Smooth muscle cell (in vitro differentiated cells): ENCODE results near the gene ZMPSTE24. TPM values are rescaled to one million over a fixed set of nuclear protein-coding genes. Genes with fewer than 3 reads are reported as not detected.
A peak's percentile ranks its signal among the peaks of the same experiment; 100 is the strongest.

Experiments used
- DNase-seq: peaks from one replicate; lab custom pipeline; 2025; ENCODE audit not compliant: unreplicated experiment; lab: John Stamatoyannopoulos, UW
- H2AFZ ChIP-seq: fragments of 200-600 bp; sonication (generic); 2 replicates; pipeline ENCODE4 v1.6.0; 2016; ENCODE audit warnings: antibody characterized with exemption, low read depth, mild to moderate bottlenecking
- H3F3A ChIP-seq: fragments of 200-600 bp; sonication (generic); 2 replicates; pipeline ENCODE4 v1.6.0; 2017; ENCODE audit warnings: antibody characterized with exemption, low read depth
- H3K27ac ChIP-seq: fragments of 200-600 bp; sonication (generic); 2 replicates; pipeline ENCODE4 v1.5.1; 2016; ENCODE audit warnings: low read depth, mild to moderate bottlenecking
- H3K27me3 ChIP-seq: fragments of 200-600 bp; sonication (generic); 2 replicates; pipeline ENCODE4 v1.6.1; 2016; ENCODE audit warnings: low read depth, mild to moderate bottlenecking
- H3K36me3 ChIP-seq: fragments of 200-600 bp; sonication (generic); 2 replicates; pipeline ENCODE4 v1.5.1; 2016; ENCODE audit warnings: low read depth
- H3K4me1 ChIP-seq: fragments of 200-600 bp; sonication (generic); 2 replicates; pipeline ENCODE4 v1.5.1; 2016; ENCODE audit warnings: low read depth
- H3K4me2 ChIP-seq: fragments of 200-600 bp; sonication (generic); 2 replicates; pipeline ENCODE4 v1.6.0; 2016; ENCODE audit warnings: mild to moderate bottlenecking
- H3K4me3 ChIP-seq: fragments of 200-600 bp; sonication (generic); 2 replicates; pipeline ENCODE4 v1.5.1; 2016; ENCODE audit warnings: mild to moderate bottlenecking
- H3K79me2 ChIP-seq: fragments of 200-600 bp; sonication (generic); 2 replicates; pipeline ENCODE4 v1.6.0; 2016; ENCODE audit warnings: low read depth, mild to moderate bottlenecking
- H3K9ac ChIP-seq: fragments of 200-600 bp; sonication (generic); 2 replicates; pipeline ENCODE4 v1.6.0; 2016; ENCODE audit warnings: low read depth
- H3K9me3 ChIP-seq: fragments of 200-600 bp; sonication (generic); replicated peaks from 2 replicates; pipeline ENCODE4 v1.5.1; 2016; ENCODE audit warnings: low read depth
- H4K20me1 ChIP-seq: fragments of 200-600 bp; sonication (generic); 2 replicates; pipeline ENCODE4 v1.6.0; 2016; ENCODE audit warnings: low read depth
- WGBS: methylation state at CpG from one replicate; pipeline ENCODE4 v1.1.7; 2016; ENCODE audit warnings: low lambda C conversion rate; 5-methylcytosine and 5-hydroxymethylcytosine counted together
- polyA plus RNA-seq: library from polyadenylated mRNA; unstranded; fragments of >200 nt; fragmentation: Nextera tagmentation; extraction: Ambion mirVana; gene quantifications from 2 replicates; pipeline ENCODE4 v1.2.1, GENCODE V29; 2016
- total RNA-seq: library from RNA; depleted of rRNA; stranded (reverse); fragments of >200 nt; gene quantifications from 2 replicates; pipeline ENCODE4 v1.2.3, GENCODE V29; 2014
- TF ChIP-seq, protein P1 (sequence below): fragments of 200-600 bp; sonication (generic); IDR thresholded peaks from 2 replicates; pipeline ENCODE4 v1.5.1; 2017; ENCODE audit warnings: borderline replicate concordance, mild to moderate bottlenecking, antibody characterized with exemption; ENCODE audit not compliant: insufficient read depth, poor library complexity, severe bottlenecking

ZMPSTE24 gene
- total and polyA plus RNA-seq, 2 experiments from 2014 or later: 28.8 to 48.9 TPM

DNA sequence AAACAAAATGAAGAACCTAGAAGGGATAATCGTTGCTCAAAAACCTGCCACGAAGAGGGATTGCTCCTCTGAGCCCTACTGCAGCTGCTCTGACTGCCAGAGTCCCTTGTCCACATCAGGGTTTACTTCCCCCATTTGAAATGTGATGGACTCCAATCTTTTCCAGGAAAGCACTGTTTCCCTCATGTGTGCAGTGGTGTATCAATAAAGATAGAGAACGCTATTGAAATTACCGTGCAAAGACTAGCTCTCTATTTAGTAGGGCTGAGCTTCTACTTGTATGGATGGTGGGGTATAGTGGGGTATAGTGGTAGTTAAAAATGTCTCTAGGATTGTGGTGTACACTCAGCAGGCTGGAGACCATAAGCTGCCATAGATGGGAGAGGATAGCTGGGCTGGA is 6.6 kb upstream of the ZMPSTE24 start:
- H3F3A ChIP-seq: no peaks in the 10 kb centered on the region

DNA sequence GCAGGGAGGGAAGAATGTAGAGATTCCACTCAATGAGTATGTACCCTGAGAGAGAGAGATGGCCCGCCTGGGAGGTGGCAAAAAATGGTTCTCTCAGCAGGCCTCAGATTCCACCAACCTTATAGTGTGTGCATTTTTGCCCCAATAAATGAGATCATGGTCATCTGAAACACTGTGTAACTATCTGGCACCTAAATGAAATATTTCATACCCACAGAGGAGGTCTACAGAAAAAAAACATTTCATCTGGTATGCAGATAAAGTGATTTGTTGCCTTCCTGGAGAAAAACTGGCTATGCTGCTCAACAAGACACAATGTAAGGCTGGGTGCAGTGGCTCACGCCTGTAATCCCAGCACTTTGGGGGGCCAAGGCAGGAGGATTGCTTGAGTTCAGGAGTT is 5.4 kb upstream of the ZMPSTE24 start:
- TF ChIP-seq, protein P1, sequence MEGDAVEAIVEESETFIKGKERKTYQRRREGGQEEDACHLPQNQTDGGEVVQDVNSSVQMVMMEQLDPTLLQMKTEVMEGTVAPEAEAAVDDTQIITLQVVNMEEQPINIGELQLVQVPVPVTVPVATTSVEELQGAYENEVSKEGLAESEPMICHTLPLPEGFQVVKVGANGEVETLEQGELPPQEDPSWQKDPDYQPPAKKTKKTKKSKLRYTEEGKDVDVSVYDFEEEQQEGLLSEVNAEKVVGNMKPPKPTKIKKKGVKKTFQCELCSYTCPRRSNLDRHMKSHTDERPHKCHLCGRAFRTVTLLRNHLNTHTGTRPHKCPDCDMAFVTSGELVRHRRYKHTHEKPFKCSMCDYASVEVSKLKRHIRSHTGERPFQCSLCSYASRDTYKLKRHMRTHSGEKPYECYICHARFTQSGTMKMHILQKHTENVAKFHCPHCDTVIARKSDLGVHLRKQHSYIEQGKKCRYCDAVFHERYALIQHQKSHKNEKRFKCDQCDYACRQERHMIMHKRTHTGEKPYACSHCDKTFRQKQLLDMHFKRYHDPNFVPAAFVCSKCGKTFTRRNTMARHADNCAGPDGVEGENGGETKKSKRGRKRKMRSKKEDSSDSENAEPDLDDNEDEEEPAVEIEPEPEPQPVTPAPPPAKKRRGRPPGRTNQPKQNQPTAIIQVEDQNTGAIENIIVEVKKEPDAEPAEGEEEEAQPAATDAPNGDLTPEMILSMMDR: no peak
- WGBS: 90% methylated on average over 2 of the region's 2 CpGs

More for the DNA sequence above, 6.6 kb upstream of the ZMPSTE24 start:
- TF ChIP-seq, protein P1: no peak
- no peak overlapping the region for H2AFZ ChIP-seq
- no peak overlapping the region for H3K4me2 ChIP-seq
- H3K4me3 ChIP-seq: no peak overlapping the region
- no peaks in the 10 kb centered on the region for H3K36me3 ChIP-seq
- H3K9ac ChIP-seq: no peak overlapping the region
- peaks cover 3% of the 10 kb centered on the region for H3K4me1 ChIP-seq
- DNase-seq: no peak
- no peak overlapping the region for H3K27ac ChIP-seq
- 89% methylated on average over 4 of the region's 4 CpGs for WGBS
- H3K27me3 ChIP-seq: no peaks in the 10 kb centered on the region
- no peaks in the 10 kb centered on the region for H4K20me1 ChIP-seq
- H3K9me3 ChIP-seq: no peaks in the 10 kb centered on the region
- peaks cover 12% of the 10 kb centered on the region for H3K79me2 ChIP-seq

DNA sequence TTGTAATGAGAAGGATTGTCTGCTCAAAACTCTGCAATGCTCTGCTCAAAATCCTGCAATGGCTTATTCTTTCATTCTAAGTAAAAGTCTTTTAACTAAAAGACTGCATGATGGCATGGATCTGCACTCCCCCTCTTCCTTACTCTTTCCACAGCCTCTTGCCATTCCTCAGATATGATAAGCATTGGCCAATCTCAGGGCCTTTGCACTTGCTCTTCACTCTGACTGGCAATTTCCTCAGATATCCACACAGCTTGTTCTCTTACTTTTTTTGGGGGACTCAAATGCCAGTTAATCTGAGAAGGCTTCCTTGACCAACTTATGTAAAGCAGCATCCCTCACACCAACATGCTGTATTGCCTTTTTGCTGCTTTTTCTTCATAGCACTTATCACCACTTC is 2.8 kb upstream of the ZMPSTE24 start:
- Histone ChIP-seq H3K27ac (no peak overlapping the region), H3K79me2 (peaks cover 32% of the 10 kb centered on the region), H3K9me3 (no peaks in the 10 kb centered on the region), H4K20me1 (no peaks in the 10 kb centered on the region), H2AFZ (no peak overlapping the region), H3K4me2 (no peak overlapping the region), H3K27me3 (no peaks in the 10 kb centered on the region), H3F3A (no peaks in the 10 kb centered on the region), H3K36me3 (peaks cover under 1% of the 10 kb centered on the region), H3K4me1 (peaks cover 15% of the 10 kb centered on the region), H3K4me3 (no peak overlapping the region), H3K9ac (no peak overlapping the region)
- TF ChIP-seq, protein P1: no peak
- no peak for DNase-seq

More for the DNA sequence above, 5.4 kb upstream of the ZMPSTE24 start:
- no peaks in the 10 kb centered on the region for H3K27me3 ChIP-seq
- peaks cover 17% of the 10 kb centered on the region for H3K79me2 ChIP-seq
- no peaks in the 10 kb centered on the region for H3K36me3 ChIP-seq
- no peaks in the 10 kb centered on the region for H4K20me1 ChIP-seq
- peaks cover 7% of the 10 kb centered on the region for H3K4me1 ChIP-seq
- no peaks in the 10 kb centered on the region for H3F3A ChIP-seq
- no peak for DNase-seq
- no peak overlapping the region for H3K4me2 ChIP-seq
- H3K27ac ChIP-seq: no peak overlapping the region
- H3K4me3 ChIP-seq: no peak overlapping the region
- no peaks in the 10 kb centered on the region for H3K9me3 ChIP-seq
- H3K9ac ChIP-seq: no peak overlapping the region
- H2AFZ ChIP-seq: no peak overlapping the region

DNA sequence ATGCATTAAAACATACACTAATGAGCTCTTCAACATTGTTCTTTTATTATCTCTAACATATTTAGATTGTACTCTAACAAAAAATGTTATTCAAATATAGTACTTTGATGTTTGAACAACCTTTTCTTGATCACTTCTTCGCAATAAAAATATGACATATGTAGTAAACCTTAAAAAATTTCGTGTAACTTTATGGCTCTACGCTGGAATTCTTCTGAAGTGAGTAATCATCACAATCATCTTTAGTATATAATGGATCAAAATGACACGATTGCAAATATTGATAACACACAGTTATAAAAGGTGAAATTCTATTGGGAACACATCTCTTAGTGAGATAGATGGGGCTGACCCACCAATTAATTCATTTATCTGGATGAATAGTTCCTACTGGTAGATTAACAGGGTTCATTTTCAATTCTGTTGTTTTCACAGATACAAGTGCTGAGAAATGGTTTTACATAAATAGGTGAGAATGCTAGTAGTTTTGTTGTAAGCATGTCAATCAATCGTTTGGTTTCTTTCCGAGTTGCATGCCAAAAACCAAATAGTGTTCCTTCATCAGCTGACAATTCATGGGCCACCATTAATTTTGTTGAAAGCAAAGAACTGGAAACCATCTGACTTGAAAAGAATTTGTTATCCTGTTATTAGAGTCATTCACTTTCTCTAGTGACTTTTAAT is 1.5 kb upstream of the ZMPSTE24 start:
- Histone ChIP-seq H3K4me1 (peaks cover 15% of the 10 kb centered on the region), H4K20me1 (no peaks in the 10 kb centered on the region), H3K27ac (peak overlapping the region; percentile 93), H3K27me3 (no peaks in the 10 kb centered on the region), H3K79me2 (peaks cover 32% of the 10 kb centered on the region), H2AFZ (peak overlapping the region; percentile 77), H3K9me3 (no peaks in the 10 kb centered on the region), H3F3A (no peaks in the 10 kb centered on the region), H3K9ac (peak overlapping the region; percentile 93), H3K36me3 (peaks cover 14% of the 10 kb centered on the region), H3K4me2 (peak overlapping the region; percentile 87), H3K4me3 (peak overlapping the region; percentile 63)
- TF ChIP-seq, protein P1: no peak
- 80% methylated on average over 6 of the region's 6 CpGs for WGBS
- DNase-seq: no peak
